Adrenal gland (tissue), 12 donors: ENCODE data around the gene FAHD1. TPM values are rescaled to one million over a fixed set of nuclear protein-coding genes. Genes with fewer than 3 reads are reported as not detected.
A peak's percentile ranks its signal among the peaks of the same experiment; 100 is the strongest.

Experiments
- DNase-seq, 7 donors: peaks; one replicate each; pipeline ENCODE4 v3.0.0-alpha.2; 2019 to 2020
- H3K27ac ChIP-seq, 5 donors: fragments of 200-600 bp; sonication (generic) in 4 of 5; 1 replicate in 3 of 5; 2 replicates in 2 of 5; pipeline versions ENCODE4 v1.5.1 to v1.8.0; 2016 to 2020; ENCODE audit warnings: mild to moderate bottlenecking in 1 of 5
- H3K27me3 ChIP-seq: fragments of 200-600 bp; 2 replicates; pipeline ENCODE4 v1.8.0; 2021
- H3K36me3 ChIP-seq, 2 donors: fragments of 200-600 bp; replicated peaks in 1 of 2; 1 replicate in 1 of 2; 2 replicates in 1 of 2; pipeline versions ENCODE4 v1.5.1 to v1.8.0; 2018 to 2022
- H3K4me1 ChIP-seq, 2 donors: fragments of 200-600 bp; replicated peaks in 1 of 2; 1 replicate in 1 of 2; 2 replicates in 1 of 2; pipeline versions ENCODE4 v1.5.1 to v1.8.0; 2018 to 2021
- H3K4me3 ChIP-seq, 4 donors: fragments of 200-600 bp; sonication (generic) in 3 of 4; one replicate each; pipeline ENCODE4 v1.5.1; 2016 to 2018
- H3K9me3 ChIP-seq, 3 donors: fragments of 200-600 bp; sonication (generic) in 1 of 3; replicated peaks in 1 of 3; 1 replicate in 2 of 3; 2 replicates in 1 of 3; pipeline versions ENCODE4 v1.5.1 to v1.8.0; 2016 to 2021
- CTCF ChIP-seq, 6 experiments: fragments of 450-650 bp in 4 of 6; fragments of 200-600 bp in 2 of 6; sonication (generic) in 1 of 6; IDR thresholded peaks; 1 replicate in 5 of 6; 2 replicates in 1 of 6; pipeline versions ENCODE4 v1.5.1 to v1.8.0; 2016 to 2021; ENCODE audit warnings: antibody characterized with exemption in 6 of 6, mild to moderate bottlenecking in 2 of 6, moderate library complexity in 1 of 6
- POLR2A ChIP-seq, 2 donors: fragments of 450-650 bp; IDR thresholded peaks; one replicate each; pipeline ENCODE4 v1.6.1; 2017; ENCODE audit warnings: antibody characterized with exemption in 2 of 2, mild to moderate bottlenecking in 2 of 2, moderate library complexity in 1 of 2
- WGBS, 4 donors: extraction: QIAGEN DNeasy Blood & Tissue Kit in 2 of 4; methylation state at CpG; one replicate each; pipeline versions ENCODE4 v1.1.5 to v1.1.7; 2013 to 2017; 5-methylcytosine and 5-hydroxymethylcytosine counted together
- intact Hi-C, 2 donors: fragments of 100-400 bp; cut with DNase I; formaldehyde crosslinking; loops; one replicate each; pipeline versions ENCODE4 v1.14.1 to v1.15.0; 2022 to 2023
- polyA plus RNA-seq, 3 donors: library from polyadenylated mRNA; stranded (reverse); fragments of 200-250 nt in 2 of 3; fragments of 350-450 nt in 1 of 3; fragmentation: Illumina TruSeq in 1 of 3; extraction: RNeasy Lipid Tissue Mini Kit (QIAGEN cat#74804) in 1 of 3; gene quantifications; one replicate each; pipeline ENCODE4 v1.2.3, GENCODE V29; 2013 to 2014
- total RNA-seq, 9 donors: library from RNA; depleted of rRNA in 4 of 9; stranded (reverse); fragments of >200 nt in 4 of 9; fragments of 120-200 nt in 1 of 9; fragmentation: NEBNext Ultra II Directional in 1 of 9; extraction: Animal tissue kit (Norgen Biotek cat#: 25700) in 1 of 9; gene quantifications; one replicate each; pipeline versions ENCODE4 v1.1.0 to v1.2.4, GENCODE V29; 2013 to 2023
- donor health status: healthy with polysubstance abuse.
- donor health status: Bipolar disorder and iron deficiency.
- donor health status: DM: yes; HTN: yes; CAD: no.
- donor health status: DM: no; HTN: no; CAD: no.
- donor health status: DM: no; HTN: no; CAD: no.
- donor health status: DM: yes; HTN: yes; CAD: no.

The FAHD1 gene
- total and polyA plus RNA-seq, 12 donors = 15.2 to 140 (median 51.1) TPM

DNA sequence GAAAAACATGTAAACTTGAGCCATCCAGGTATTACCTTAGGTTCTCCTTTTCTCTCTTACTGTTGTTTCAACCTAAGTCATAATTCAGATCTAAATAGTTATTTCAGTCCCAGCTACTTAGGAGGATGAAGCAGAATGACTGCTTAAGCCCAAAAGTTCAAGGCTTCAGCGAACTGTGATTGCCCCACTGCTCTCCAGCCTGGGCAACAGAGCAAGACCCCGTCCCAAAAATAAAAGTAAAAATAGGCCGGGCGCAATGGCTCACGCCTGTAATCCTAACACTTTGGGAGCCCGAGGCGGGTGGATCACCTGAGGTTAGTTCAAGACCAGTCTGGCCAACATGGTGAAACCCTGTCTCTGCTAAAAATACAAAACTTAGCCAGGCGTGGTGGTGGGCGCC is 35.4 kb downstream of the FAHD1 start:
- Histone ChIP-seq H3K27me3 (peaks cover 32% of the 10 kb centered on the region), H3K27ac (no peak overlapping the region), H3K9me3 (no peaks in the 10 kb centered on the region), H3K4me1 (no peaks in the 10 kb centered on the region), H3K36me3 (no peaks in the 10 kb centered on the region), H3K4me3 (no peak overlapping the region)
- 62 to 76% (median 65%) methylated on average over 9 of the region's 9 CpGs for WGBS, 4 donors
- DNase-seq = no peak
- intact Hi-C loops = loop anchor here in 1 of 2 donors (5.0 kb wide), 1 partner anchor 70 kb away; no protein-coding TSS in a partner anchor
- TF ChIP-seq POLR2A (IDR thresholded peaks at IDR 0.05) (no peak), CTCF (IDR thresholded peaks at IDR 0.05) (no peak)

GRCh38 chr16:1863681-1864460 is 36.9 kb downstream of the FAHD1 start:
- WGBS, 4 donors = 10 to 23% (median 12%) methylated on average over 4 of the region's 4 CpGs
- DNase-seq = no peak
- Histone ChIP-seq H3K36me3 (no peaks in the 10 kb centered on the region), H3K27ac (no peak overlapping the region), H3K27me3 (peaks cover 27% of the 10 kb centered on the region), H3K4me1 (no peaks in the 10 kb centered on the region), H3K4me3 (no peak overlapping the region), H3K9me3 (no peaks in the 10 kb centered on the region)
- TF ChIP-seq POLR2A (IDR thresholded peaks at IDR 0.05) (no peak), CTCF (IDR thresholded peaks at IDR 0.05) (peak; percentile 44 to 72 (median 55))
- intact Hi-C loops = loop anchor here in 1 of 2 donors (5.0 kb wide), 1 partner anchor 68 kb away; no protein-coding TSS in a partner anchor

GRCh38 chr16:1865902-1866690 is 39.1 kb downstream of the FAHD1 start:
- no peak for DNase-seq
- Histone ChIP-seq H3K36me3 (no peaks in the 10 kb centered on the region), H3K4me3 (no peak overlapping the region), H3K9me3 (no peaks in the 10 kb centered on the region), H3K27me3 (peaks cover 12% of the 10 kb centered on the region), H3K4me1 (no peaks in the 10 kb centered on the region), H3K27ac (no peak overlapping the region)
- no peak for TF ChIP-seq CTCF (IDR thresholded peaks at IDR 0.05)
- TF ChIP-seq POLR2A (IDR thresholded peaks at IDR 0.05) = no peak
- 75 to 79% (median 76%) methylated on average over 6 of the region's 6 CpGs for WGBS, 4 donors
- intact Hi-C loops = no loop called here

DNA sequence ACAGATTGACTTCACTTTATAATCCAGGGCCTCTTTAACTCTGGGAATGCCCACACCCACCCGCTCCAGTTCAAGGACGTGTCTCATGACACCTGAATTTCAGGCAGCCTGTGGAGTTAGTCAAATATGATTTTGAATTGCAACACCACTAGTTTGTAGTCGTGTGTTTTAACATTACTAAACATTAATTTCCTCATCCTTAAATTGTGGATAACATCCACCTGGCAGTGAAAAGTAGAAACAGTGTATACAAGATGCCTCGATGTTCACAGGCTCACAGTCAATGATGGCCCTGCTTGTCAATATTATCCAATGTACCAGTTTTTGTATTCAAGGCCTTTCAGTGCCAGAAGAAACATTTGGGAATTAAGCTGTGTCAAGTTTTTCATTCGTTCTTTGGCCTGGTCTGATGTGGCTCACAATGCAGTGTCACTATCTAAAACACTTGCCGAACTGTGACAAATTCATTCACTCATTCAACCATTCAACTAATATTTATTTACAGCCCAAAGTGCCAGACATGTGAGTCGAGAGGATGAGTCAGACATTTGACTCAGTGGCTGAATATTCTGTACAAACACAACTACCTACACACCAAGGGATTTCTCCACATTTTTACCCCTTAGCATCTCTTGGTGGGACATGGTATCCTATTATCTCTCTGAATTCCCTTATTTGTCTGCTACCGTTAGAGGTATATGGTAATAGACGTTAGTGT is 43.5 kb downstream of the FAHD1 start:
- Histone ChIP-seq H3K4me1 (no peaks in the 10 kb centered on the region), H3K27ac (no peak overlapping the region), H3K4me3 (no peak overlapping the region), H3K27me3 (peaks cover 18% of the 10 kb centered on the region), H3K36me3 (no peaks in the 10 kb centered on the region), H3K9me3 (no peaks in the 10 kb centered on the region)
- intact Hi-C loops = no loop called here
- TF ChIP-seq POLR2A (IDR thresholded peaks at IDR 0.05) (no peak), CTCF (IDR thresholded peaks at IDR 0.05) (no peak)
- WGBS, 4 donors = 44 to 60% (median 52%) methylated on average over 9 of the region's 9 CpGs
- DNase-seq = no peak
